ENCODE results near the gene TMX4.

DNA sequence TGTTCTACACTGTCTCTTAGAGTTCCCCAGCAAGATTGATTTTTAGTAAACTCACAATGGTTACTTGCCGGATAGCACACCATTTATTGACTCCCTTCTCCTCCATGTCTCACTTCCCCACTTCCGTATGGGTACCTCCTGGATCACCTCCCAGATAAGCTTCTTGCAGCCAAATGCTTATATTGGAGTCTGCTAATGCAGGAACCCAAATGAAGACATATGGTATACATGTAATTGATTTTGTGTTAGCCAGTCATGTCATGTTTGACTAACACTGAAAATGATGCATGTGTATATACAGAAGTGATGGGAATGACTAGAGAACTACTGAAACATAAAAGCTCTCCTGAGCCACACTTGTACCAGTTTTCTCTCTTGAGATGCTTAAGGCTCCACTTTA is 46.1 kb upstream of the TMX4 start:
- TF ChIP-seq POLR2A (IDR thresholded peaks at IDR 0.05; ENCODE audit: low read length) (no peak), GATA1 (IDR thresholded peaks at IDR 0.05; ENCODE audit: low read depth, low read length) (no peak)

Measured in erythroblast (primary cell).